Dorsolateral prefrontal cortex (tissue), 118 donors: ENCODE measurements around the gene ASGR2. TPM values are rescaled to one million over a fixed set of nuclear protein-coding genes. Genes with fewer than 3 reads are reported as not detected.

Source experiments
- total RNA-seq, 120 experiments: library from RNA; stranded (reverse); gene quantifications; one replicate each; pipeline versions ENCODE4 v1.2.3 to v1.2.4, GENCODE V29; 2022

Gene ASGR2
- total RNA-seq, 120 experiments from 2014 or later, result 0.35 to 4.4 (median 1.2) TPM; not detected in 3

Other genes starting within 250 kb of the ASGR2 start
- gene ALOX12, start 118.8 kb downstream of the ASGR2 start, total RNA-seq, result 1 to 10 TPM in 2 of 120 experiments, under 1 TPM in 27, not detected in 91; 0.18 to 1.8 (median 0.47) TPM
- gene RNASEK, start 102.2 kb downstream of the ASGR2 start, total RNA-seq, result 100 to 1,000 TPM; 128 to 301 (median 209) TPM
- gene BCL6B, start 91.8 kb downstream of the ASGR2 start, total RNA-seq, result 10 to 100 TPM in 7 of 120 experiments, 1 to 10 TPM in 108, under 1 TPM in 5; 0.39 to 16.5 (median 3.9) TPM
- 1 to 10 TPM in 108 of 120 experiments, under 1 TPM in 12; 0.55 to 4.2 (median 1.7) TPM for gene SLC16A13, start 78.8 kb downstream of the ASGR2 start, total RNA-seq
- 1 to 10 TPM in 116 of 120 experiments, under 1 TPM in 4; 0.57 to 6.4 (median 2.4) TPM for gene SLC16A11, start 70.7 kb downstream of the ASGR2 start, total RNA-seq
- 1 to 10 TPM in 15 of 120 experiments, under 1 TPM in 31, not detected in 74; 0.27 to 2.1 (median 0.73) TPM for gene CLEC10A, start 34.6 kb downstream of the ASGR2 start, total RNA-seq
- 10 to 100 TPM in 84 of 120 experiments, 1 to 10 TPM in 36; 4.8 to 22.0 (median 11.9) TPM for gene ASGR1, start 64.5 kb upstream of the ASGR2 start, total RNA-seq
- gene DLG4, start 105.0 kb upstream of the ASGR2 start, total RNA-seq, result 100 to 1,000 TPM; 109 to 508 (median 348) TPM
- gene ACADVL, start 105.1 kb upstream of the ASGR2 start, total RNA-seq, result 100 to 1,000 TPM; 242 to 722 (median 375) TPM
- 10 to 100 TPM; 31.9 to 83.9 (median 51.7) TPM for gene DVL2, start 119.7 kb upstream of the ASGR2 start, total RNA-seq
- gene PHF23, start 124.6 kb upstream of the ASGR2 start, total RNA-seq, result 10 to 100 TPM; 21.3 to 54.1 (median 37.2) TPM
- 100 to 1,000 TPM; 350 to 533 (median 438) TPM for gene GABARAP, start 127.6 kb upstream of the ASGR2 start, total RNA-seq
- gene CTDNEP1, start 136.9 kb upstream of the ASGR2 start, total RNA-seq, result 100 to 1,000 TPM in 47 of 120 experiments, 10 to 100 TPM in 73; 77.6 to 126 (median 98.2) TPM
- gene ELP5, start 137.4 kb upstream of the ASGR2 start, total RNA-seq, result 10 to 100 TPM; 25.8 to 51.7 (median 36.8) TPM
- gene CLDN7, start 147.7 kb upstream of the ASGR2 start, total RNA-seq, result 1 to 10 TPM in 26 of 120 experiments, under 1 TPM in 30, not detected in 64; 0.25 to 4.1 (median 0.92) TPM
- 1 to 10 TPM in 111 of 120 experiments, under 1 TPM in 9; 0.54 to 6.1 (median 1.9) TPM for gene SLC2A4, start 166.9 kb upstream of the ASGR2 start, total RNA-seq
- 1 to 10 TPM in 115 of 120 experiments, under 1 TPM in 5; 0.63 to 7.8 (median 2.5) TPM for gene YBX2, start 179.8 kb upstream of the ASGR2 start, total RNA-seq
- gene EIF5A, start 192.8 kb upstream of the ASGR2 start, total RNA-seq, result 100 to 1,000 TPM; 117 to 216 (median 169) TPM
- 10 to 100 TPM; 46.2 to 97.3 (median 64.4) TPM for gene GPS2, start 200.5 kb upstream of the ASGR2 start, total RNA-seq
- 100 to 1,000 TPM in 2 of 120 experiments, 10 to 100 TPM in 118; 47.2 to 111 (median 71.9) TPM for gene NEURL4, start 214.5 kb upstream of the ASGR2 start, total RNA-seq
- 10 to 100 TPM in 28 of 120 experiments, 1 to 10 TPM in 91, under 1 TPM in 1; 0.83 to 23.0 (median 7.2) TPM for gene ACAP1, start 221.7 kb upstream of the ASGR2 start, total RNA-seq
- gene KCTD11, start 237.3 kb upstream of the ASGR2 start, total RNA-seq, result 1 to 10 TPM; 2.0 to 7.9 (median 4.1) TPM
- gene TMEM95, start 240.3 kb upstream of the ASGR2 start, total RNA-seq, result under 1 TPM in 8 of 120 experiments, not detected in 112; 0.42 to 0.79 (median 0.63) TPM